ENCODE data around the gene RADIL. TPM values are rescaled to one million over a fixed set of nuclear protein-coding genes. Genes with fewer than 3 reads are reported as not detected.

Gene RADIL
- total and polyA plus RNA-seq, 8 donors: 6.2 to 14.7 (median 9.4) TPM

DNA sequence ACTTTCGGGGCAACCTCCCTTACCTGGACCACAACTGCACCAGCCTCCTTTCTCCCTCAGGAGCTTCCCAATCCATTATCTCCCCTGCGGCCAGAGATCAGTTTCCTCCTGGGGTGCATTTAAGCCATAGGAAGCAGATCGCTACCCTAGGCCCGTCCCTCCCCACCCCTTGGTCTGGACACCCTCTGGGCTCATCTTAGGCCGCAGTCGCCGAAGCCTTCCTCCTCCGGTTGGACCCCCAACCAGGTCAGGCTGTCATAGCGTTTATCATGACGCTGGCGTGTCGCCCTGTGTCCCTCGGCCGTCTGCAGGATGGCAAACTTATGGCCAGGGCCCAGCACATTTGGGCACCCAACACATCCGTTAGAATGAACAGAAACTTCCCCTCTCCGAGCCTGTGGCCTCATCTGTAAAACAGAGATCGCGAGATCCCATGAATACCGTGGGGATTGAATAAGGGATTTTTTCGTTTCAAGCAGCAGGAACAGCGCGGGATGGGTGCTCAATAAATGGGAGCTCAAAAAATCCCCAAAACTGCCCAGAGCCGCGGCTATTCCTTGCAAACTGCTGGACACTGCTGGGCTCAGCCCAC is 108.8 kb downstream of the RADIL start:
- H3K27me3 ChIP-seq: no peaks in the 10 kb centered on the region
- TF ChIP-seq, protein P1, sequence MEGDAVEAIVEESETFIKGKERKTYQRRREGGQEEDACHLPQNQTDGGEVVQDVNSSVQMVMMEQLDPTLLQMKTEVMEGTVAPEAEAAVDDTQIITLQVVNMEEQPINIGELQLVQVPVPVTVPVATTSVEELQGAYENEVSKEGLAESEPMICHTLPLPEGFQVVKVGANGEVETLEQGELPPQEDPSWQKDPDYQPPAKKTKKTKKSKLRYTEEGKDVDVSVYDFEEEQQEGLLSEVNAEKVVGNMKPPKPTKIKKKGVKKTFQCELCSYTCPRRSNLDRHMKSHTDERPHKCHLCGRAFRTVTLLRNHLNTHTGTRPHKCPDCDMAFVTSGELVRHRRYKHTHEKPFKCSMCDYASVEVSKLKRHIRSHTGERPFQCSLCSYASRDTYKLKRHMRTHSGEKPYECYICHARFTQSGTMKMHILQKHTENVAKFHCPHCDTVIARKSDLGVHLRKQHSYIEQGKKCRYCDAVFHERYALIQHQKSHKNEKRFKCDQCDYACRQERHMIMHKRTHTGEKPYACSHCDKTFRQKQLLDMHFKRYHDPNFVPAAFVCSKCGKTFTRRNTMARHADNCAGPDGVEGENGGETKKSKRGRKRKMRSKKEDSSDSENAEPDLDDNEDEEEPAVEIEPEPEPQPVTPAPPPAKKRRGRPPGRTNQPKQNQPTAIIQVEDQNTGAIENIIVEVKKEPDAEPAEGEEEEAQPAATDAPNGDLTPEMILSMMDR (IDR thresholded peaks at IDR 0.05): no peak
- intact Hi-C loops (cut with DNase I): no loop called here
- no peaks in the 10 kb centered on the region for H3K9me3 ChIP-seq
- ATAC-seq (peak; percentile 51), DNase-seq (peak in 3 of 4 donors; percentile 56 to 84 (median 65))
- peak overlapping the region; percentile 99 for H3K27ac ChIP-seq
- peaks cover 17 to 34% of the 10 kb centered on the region in 2 donors for H3K4me1 ChIP-seq
- peak overlapping the region; percentile 87 to 92 for H3K4me3 ChIP-seq
- peaks cover 0 to 11% of the 10 kb centered on the region in 2 donors for H3K36me3 ChIP-seq

DNA sequence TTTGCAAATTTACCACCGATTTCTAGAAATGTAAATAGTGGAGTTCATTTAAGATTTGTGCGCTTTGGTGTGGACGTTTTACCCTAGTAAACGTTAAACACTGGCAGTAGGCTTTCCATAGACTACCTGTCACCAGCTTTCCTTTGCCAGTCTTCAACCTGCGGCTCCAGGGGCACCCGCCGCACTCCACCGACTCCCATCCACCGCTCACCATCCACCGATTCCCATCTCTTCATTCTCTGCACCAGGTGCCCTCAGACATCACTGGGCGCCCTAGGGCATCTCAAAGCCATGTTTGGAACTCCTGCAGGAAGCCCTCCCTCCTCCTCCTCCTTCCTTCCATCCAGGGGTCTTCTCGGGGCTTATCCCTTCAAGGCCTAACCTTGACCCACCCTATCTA is 109.5 kb downstream of the RADIL start:
- H3K27me3 ChIP-seq: no peaks in the 10 kb centered on the region
- TF ChIP-seq, protein P1 (IDR thresholded peaks at IDR 0.05): no peak
- peaks cover 0 to 10% of the 10 kb centered on the region in 2 donors for H3K36me3 ChIP-seq
- no peaks in the 10 kb centered on the region for H3K9me3 ChIP-seq
- intact Hi-C loops (cut with DNase I): no loop called here
- no peak overlapping the region for H3K27ac ChIP-seq
- peaks cover 20 to 39% of the 10 kb centered on the region in 2 donors for H3K4me1 ChIP-seq
- no peak for ATAC-seq
- peak overlapping the region in 1 of 2 donors; percentile 92 for H3K4me3 ChIP-seq
- DNase-seq: no peak

DNA sequence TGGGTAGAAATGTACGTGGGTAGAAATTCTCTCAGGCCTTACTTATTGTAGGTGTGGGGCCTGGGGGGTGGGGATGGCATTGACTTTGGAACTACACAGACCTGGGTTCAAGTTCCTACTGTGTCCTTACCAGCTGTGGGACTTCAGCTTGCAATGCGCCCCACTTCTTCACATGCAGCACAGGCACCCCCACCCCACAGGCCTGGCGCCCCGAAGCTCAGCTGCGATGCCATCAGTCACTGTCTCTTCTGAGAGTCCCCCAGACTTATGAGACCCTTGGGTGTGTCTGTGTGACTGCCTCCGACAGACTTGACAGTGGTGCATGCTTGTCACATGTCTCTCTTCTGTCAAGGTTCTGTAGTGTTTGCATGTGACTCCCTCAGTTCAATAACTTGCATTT is 111.2 kb downstream of the RADIL start:
- H3K4me3 ChIP-seq: no peak overlapping the region
- TF ChIP-seq, protein P1 (IDR thresholded peaks at IDR 0.05): no peak
- DNase-seq: peak in 1 of 4 donors; percentile 51
- no peak overlapping the region for H3K27ac ChIP-seq
- no peaks in the 10 kb centered on the region for H3K27me3 ChIP-seq
- intact Hi-C loops (cut with DNase I): no loop called here
- no peaks in the 10 kb centered on the region for H3K9me3 ChIP-seq
- no peak for ATAC-seq
- H3K4me1 ChIP-seq: peaks cover 20 to 27% of the 10 kb centered on the region in 2 donors
- H3K36me3 ChIP-seq: peaks cover 0 to 6% of the 10 kb centered on the region in 2 donors

DNA sequence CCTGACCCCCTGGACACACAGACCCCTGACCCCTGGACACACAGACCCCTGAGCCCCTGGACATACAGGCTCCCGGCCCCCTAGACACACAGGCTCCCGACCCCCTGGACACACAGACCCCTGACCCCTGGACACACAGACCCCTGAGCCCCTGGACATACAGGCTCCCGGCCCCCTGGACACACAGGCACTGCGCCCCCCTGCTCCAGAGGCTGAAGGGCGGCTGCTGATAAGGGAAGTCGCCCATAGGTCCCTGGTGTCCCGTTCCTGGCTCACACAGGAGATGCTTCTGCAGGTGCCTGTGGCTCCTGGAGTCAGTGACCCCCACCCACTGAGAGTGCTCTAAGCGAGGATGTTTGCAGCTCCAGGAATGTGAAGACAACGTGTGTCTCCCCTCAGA is 111.8 kb downstream of the RADIL start:
- DNase-seq (peak in 1 of 4 donors; percentile 49), ATAC-seq (no peak)
- no peak overlapping the region for H3K4me3 ChIP-seq
- peaks cover 17 to 21% of the 10 kb centered on the region in 2 donors for H3K4me1 ChIP-seq
- no peaks in the 10 kb centered on the region for H3K9me3 ChIP-seq
- H3K36me3 ChIP-seq: peaks cover 0 to 11% of the 10 kb centered on the region in 2 donors
- intact Hi-C loops (cut with DNase I): no loop called here
- TF ChIP-seq, protein P1 (IDR thresholded peaks at IDR 0.05): no peak
- no peak overlapping the region for H3K27ac ChIP-seq
- no peaks in the 10 kb centered on the region for H3K27me3 ChIP-seq

DNA sequence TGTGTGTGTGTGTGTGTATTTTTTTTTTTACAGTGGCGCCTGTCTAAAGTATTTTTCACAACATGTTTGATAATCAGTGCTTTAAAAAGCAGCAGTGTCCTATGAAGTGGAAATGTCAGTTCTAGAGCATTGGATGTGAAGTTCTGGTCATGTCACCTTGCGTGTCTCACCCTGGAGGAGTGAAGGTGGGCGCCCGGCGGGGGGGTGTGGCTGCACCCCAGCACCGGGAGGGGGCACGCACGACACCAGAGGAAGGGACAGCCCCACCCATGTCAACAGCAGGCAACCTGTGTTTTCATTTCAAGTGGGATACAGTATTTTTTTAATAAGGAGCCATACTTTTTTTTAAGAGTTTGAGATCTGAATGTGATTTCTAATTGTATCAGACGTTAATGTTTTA is 112.6 kb downstream of the RADIL start:
- intact Hi-C loops (cut with DNase I): no loop called here
- peak in 1 of 4 donors; percentile 39 for DNase-seq
- no peak for ATAC-seq

More for the DNA sequence above, 112.6 kb downstream of the RADIL start:
- no peaks in the 10 kb centered on the region for H3K27me3 ChIP-seq
- no peaks in the 10 kb centered on the region for H3K9me3 ChIP-seq
- no peak overlapping the region for H3K27ac ChIP-seq
- H3K36me3 ChIP-seq: peaks cover 0 to 20% of the 10 kb centered on the region in 2 donors
- TF ChIP-seq, protein P1 (IDR thresholded peaks at IDR 0.05): no peak
- no peak overlapping the region for H3K4me3 ChIP-seq
- peaks cover 12 to 14% of the 10 kb centered on the region in 2 donors for H3K4me1 ChIP-seq

Measured in left lung (tissue), 10 donors.